Measurements from ENCODE around the gene ESAM. TPM values are rescaled to one million over a fixed set of nuclear protein-coding genes. Genes with fewer than 3 reads are reported as not detected.

Gene ESAM
- total and polyA plus RNA-seq, 2 of the 8 experiments (the other 6 are each of a cell fraction or from before 2014, with no cell fraction given) = 0.09 TPM; not detected in 1

- Histone ChIP-seq H4K91ac (replicated peaks; ENCODE audit: insufficient read length, low read length) (no peak overlapping the region), H2BK120ac (replicated peaks; ENCODE audit: low read depth, low read length) (no peak overlapping the region), H3K4me1 (replicated peaks in 1 of 4; ENCODE audit: control insufficient read depth in 3 of 4, insufficient read depth in 4 of 4, low read length in 3 of 4) (peaks cover 0 to 5% (median 3%) of the 10 kb centered on the region in 4 experiments; a peak in 5 of 7 replicates), H3K23me2 (ENCODE audit: low read depth, low read length) (peaks cover 8% of the 10 kb centered on the region), H3K4ac (replicated peaks; ENCODE audit: insufficient read length, low read depth, low read length) (no peak overlapping the region), H3K4me3 (ENCODE audit: extremely low read depth in 1 of 4, insufficient read depth in 2 of 4, low read depth in 3 of 4, low read length in 4 of 4) (no peak overlapping the region), H3K9ac (replicated peaks in 1 of 4; ENCODE audit: extremely low read depth in 1 of 4, low read depth in 3 of 4, low read length in 3 of 4) (no peak overlapping the region), H4K8ac (ENCODE audit: extremely low read depth, insufficient read depth, low read length) (no peak overlapping the region), H3K4me2 (ENCODE audit: insufficient read depth in 1 of 2, low read depth in 2 of 2, low read length in 2 of 2) (no peak overlapping the region), H2BK15ac (ENCODE audit: low read length) (no peak overlapping the region), H3K14ac (ENCODE audit: insufficient read length) (no peak overlapping the region), H4K20me1 (replicated peaks in 1 of 2; ENCODE audit: control insufficient read depth in 1 of 2, insufficient read depth in 2 of 2, low read length in 2 of 2) (no peaks in the 10 kb centered on the region), H3K36me3 (ENCODE audit: control insufficient read depth in 2 of 4, insufficient read depth in 4 of 4, low read length in 3 of 4) (no peaks in the 10 kb centered on the region), H4K5ac (ENCODE audit: insufficient read length, low read depth, low read length) (no peak overlapping the region), H3K23ac (ENCODE audit: insufficient read length) (no peak overlapping the region), H3K56ac (replicated peaks; ENCODE audit: insufficient read length, low read depth, low read length) (no peak overlapping the region), H2BK20ac (ENCODE audit: low read length) (no peak overlapping the region), H3K9me3 (ENCODE audit: insufficient read depth in 2 of 2, low read depth in 1 of 2, low read length in 1 of 2) (no peaks in the 10 kb centered on the region), H3K79me2 (ENCODE audit: control insufficient read depth in 1 of 2, insufficient read depth in 2 of 2, low read length in 2 of 2) (no peaks in the 10 kb centered on the region), H2BK12ac (ENCODE audit: low read depth, low read length) (no peak overlapping the region), H3K18ac (ENCODE audit: extremely low read depth, low read length) (no peak overlapping the region), H2AFZ (ENCODE audit: low read length) (no peak overlapping the region), H2AK5ac (ENCODE audit: low read depth, low read length) (no peak overlapping the region), H3K79me1 (ENCODE audit: low read depth, low read length) (no peaks in the 10 kb centered on the region), H3K27me3 (replicated peaks in 1 of 4; ENCODE audit: control insufficient read depth in 3 of 4, extremely low read depth in 1 of 4, insufficient read depth in 3 of 4, low read length in 3 of 4) (peaks cover 42 to 66% (median 62%) of the 10 kb centered on the region in 4 experiments), H2BK5ac (ENCODE audit: low read depth, low read length) (no peak overlapping the region), H3K27ac (ENCODE audit: low read depth, low read length) (no peak overlapping the region)
- ChIA-PET POLR2A (ENCODE audit: partially characterized antibody) (interaction anchor here (0.8 kb wide), 1 partner anchor 22 kb away, joined by 3 read pairs; no protein-coding TSS in a partner anchor), CTCF (ENCODE audit: partially characterized antibody) (interaction anchor here (1.0 to 1.3 kb wide), 6 partner anchors 22 to 77 kb away, joined by 3 to 6 read pairs (median 3); partner anchors contain the start of gene ESAM)
- no peak for FAIRE-seq
- TF ChIP-seq NANOG (IDR thresholded peaks at IDR 0.05; ENCODE audit: insufficient read depth, low read depth, low read length, poor library complexity, severe bottlenecking) = no peak
- TF ChIP-seq SIN3A (conservative IDR thresholded peaks at IDR 0.05 in 1 of 2, IDR thresholded peaks at IDR 0.05 in 1 of 2; ENCODE audit: low read depth in 1 of 2, low read length in 2 of 2) = no peak
- TF ChIP-seq HDAC6 (IDR thresholded peaks at IDR 0.05; ENCODE audit: low read depth, low read length) = no peak
- no peak for TF ChIP-seq EP300 (IDR thresholded peaks at IDR 0.05; ENCODE audit: borderline replicate concordance in 1 of 2, low read depth in 2 of 2, low read length in 2 of 2)
- TF ChIP-seq CHD1 (IDR thresholded peaks at IDR 0.05; ENCODE audit: low read depth, low read length) = no peak
- TF ChIP-seq KDM5A (IDR thresholded peaks at IDR 0.05; ENCODE audit: low read length) = no peak
- TF ChIP-seq RNF2 (IDR thresholded peaks at IDR 0.05; ENCODE audit: borderline replicate concordance, low read depth, low read length, missing control alignments, poor library complexity, severe bottlenecking) = no peak
- no peak for TF ChIP-seq RBBP5 (IDR thresholded peaks at IDR 0.05; ENCODE audit: borderline replicate concordance, low read depth, low read length)
- TF ChIP-seq ZNF274 (IDR thresholded peaks at IDR 0.05; ENCODE audit: borderline replicate concordance, extremely low read depth, low read length) = no peak
- no peak for TF ChIP-seq CHD2 (IDR thresholded peaks at IDR 0.05; ENCODE audit: low read length)
- no peak for TF ChIP-seq SIX5 (IDR thresholded peaks at IDR 0.05; ENCODE audit: low read depth, low read length)
- WGBS, 2 experiments (ENCODE audit: extremely low coverage in 1 of 2, insufficient coverage in 1 of 2, insufficient read length in 1 of 2, insufficient replicate concordance in 2 of 2, low coverage in 1 of 2, low lambda C conversion rate in 2 of 2, missing lambda C conversion rate in 1 of 2) = 56% methylated on average over 3 of the region's 3 CpGs; no CpG with 5 or more reads in 1 of the 2 experiments
- DNase-seq (ENCODE audit: low read depth in 1 of 2, low spot score in 2 of 2) = no peak
Measured at GRCh38 chr11:124716591-124716990, 45.5 kb downstream of the ESAM start.
